ENCODE results near the gene EFTUD2.

DNA sequence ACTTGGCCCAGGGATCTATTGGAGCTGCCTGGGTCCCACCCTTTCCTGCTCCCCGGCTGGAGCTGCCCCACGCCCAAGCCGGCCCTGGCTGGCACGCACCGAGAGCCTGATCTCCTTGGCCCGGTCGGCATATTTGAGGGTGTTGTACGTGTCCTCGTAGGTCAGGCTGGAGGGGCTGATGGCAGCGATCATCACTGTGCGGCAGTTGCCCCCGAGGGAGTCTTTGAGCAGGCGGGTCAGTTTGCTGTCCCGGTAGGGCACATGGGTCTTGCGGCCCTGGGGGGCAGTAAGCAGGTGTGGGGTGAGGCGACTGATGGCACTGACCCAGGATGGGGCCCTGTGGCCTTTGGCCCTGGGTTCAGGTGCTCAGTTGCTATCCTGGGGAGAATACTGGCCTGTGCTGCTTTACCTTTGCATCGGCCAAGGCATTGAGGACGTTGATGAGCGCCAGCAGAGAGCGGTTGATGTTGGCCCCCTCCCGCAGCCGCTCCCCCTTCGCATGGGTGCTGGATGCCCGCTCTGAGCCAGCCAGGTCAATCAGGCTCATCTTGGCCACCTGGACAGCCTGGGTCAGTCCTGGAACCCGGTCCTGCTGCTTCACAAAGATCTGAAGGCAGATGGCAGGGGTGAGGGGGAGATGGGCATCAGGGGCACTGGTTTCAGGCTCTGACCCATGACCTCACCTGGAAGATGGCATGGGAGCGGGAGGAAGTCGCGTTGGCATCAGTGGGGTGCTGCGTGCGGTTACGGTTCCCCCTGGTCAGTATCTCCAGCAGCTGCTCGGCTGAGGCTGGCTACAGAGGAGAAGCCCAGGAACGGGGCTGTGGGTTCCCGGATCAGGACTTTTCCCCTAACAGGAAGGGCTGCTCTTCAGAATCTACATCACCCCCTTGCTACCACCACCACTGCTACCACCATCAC is 34.8 kb upstream of the EFTUD2 start:
- TF ChIP-seq POLR2A (IDR thresholded peaks at IDR 0.05; ENCODE audit: low read length) (no peak), GATA1 (IDR thresholded peaks at IDR 0.05; ENCODE audit: low read depth, low read length) (no peak)
